Breast epithelium (tissue), 4 donors: ENCODE data around the gene PLXNA4. TPM values are rescaled to one million over a fixed set of nuclear protein-coding genes. Genes with fewer than 3 reads are reported as not detected.

ENCODE experiments used
- DNase-seq, 2 donors: peaks; one replicate each; pipeline ENCODE4 v3.0.0-alpha.2; 2019; ENCODE audit warnings: low spot score in 2 of 2
- H3K27ac ChIP-seq, 2 donors: fragments of 200-600 bp; sonication (generic) in 1 of 2; one replicate each; pipeline ENCODE4 v1.5.1; 2016 to 2019; ENCODE audit warnings: mild to moderate bottlenecking in 1 of 2
- H3K27me3 ChIP-seq, 2 donors: fragments of 200-600 bp; sonication (generic) in 1 of 2; one replicate each; pipeline versions ENCODE4 v1.5.1 to v1.6.0; 2017 to 2019; ENCODE audit warnings: control low read depth in 1 of 2, mild to moderate bottlenecking in 1 of 2
- H3K36me3 ChIP-seq: fragments of 200-600 bp; one replicate; pipeline ENCODE4 v1.5.1; 2019
- H3K4me1 ChIP-seq, 2 donors: fragments of 200-600 bp; sonication (generic); one replicate each; pipeline ENCODE4 v1.5.1; 2016 to 2019; ENCODE audit warnings: control low read depth in 1 of 2
- H3K4me3 ChIP-seq, 3 donors: fragments of 200-600 bp; sonication (generic); 1 replicate in 2 of 3; 2 replicates in 1 of 3; pipeline ENCODE4 v1.5.1; 2016 to 2019; ENCODE audit warnings: mild to moderate bottlenecking in 3 of 3, moderate library complexity in 2 of 3
- H3K9me3 ChIP-seq, 2 donors: fragments of 200-600 bp; sonication (generic) in 1 of 2; one replicate each; pipeline ENCODE4 v1.5.1; 2016 to 2019; ENCODE audit warnings: control low read depth in 1 of 2
- POLR2A ChIP-seq: fragments of 450-650 bp; IDR thresholded peaks from one replicate; pipeline ENCODE4 v1.6.1; 2016; ENCODE audit warnings: antibody characterized with exemption, mild to moderate bottlenecking, moderate library complexity
- POLR2AphosphoS5 ChIP-seq, 3 donors: sonication (generic); formaldehyde crosslinking; IDR thresholded peaks; one replicate each; pipeline ENCODE4 v1.6.1; 2017; ENCODE audit warnings: antibody characterized with exemption in 3 of 3
- intact Hi-C: fragments of 100-400 bp; cut with DNase I; formaldehyde crosslinking; loops from one replicate; pipeline ENCODE4 v1.15.1; 2023; ENCODE audit warnings: low total_unique reads
- total RNA-seq, 3 donors: library from RNA; depleted of rRNA; stranded (reverse); fragments of >200 nt; gene quantifications; one replicate each; pipeline ENCODE4 v1.1.0, GENCODE V29; 2016
- TF ChIP-seq, protein P1 (sequence below), 3 donors: fragments of 450-650 bp; IDR thresholded peaks; one replicate each; pipeline ENCODE4 v1.5.1; 2016 to 2017; ENCODE audit warnings: antibody characterized with exemption in 3 of 3, mild to moderate bottlenecking in 3 of 3, moderate library complexity in 3 of 3

The PLXNA4 gene
- total RNA-seq, 3 donors from 2014 or later = 7.2 to 32.5 (median 26.2) TPM

DNA sequence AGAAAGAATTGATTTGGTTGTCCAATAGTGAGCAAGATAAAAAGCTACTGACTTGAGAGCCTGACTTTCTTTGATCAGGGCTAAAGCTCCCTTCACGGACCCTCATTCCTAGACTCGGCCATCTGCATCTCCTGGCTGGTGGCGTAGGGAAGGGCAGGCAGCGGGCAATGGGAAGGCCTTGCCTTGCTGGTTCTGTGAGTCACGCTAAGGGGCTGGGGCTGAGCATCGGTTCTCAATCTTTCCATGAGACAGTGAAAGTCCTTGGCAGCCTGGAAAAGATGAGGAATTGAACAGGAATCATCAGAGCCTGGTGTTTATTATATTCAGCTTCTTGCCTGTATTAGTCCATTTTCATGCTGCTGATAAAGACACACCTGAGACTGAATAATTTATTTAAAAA is 475.3 kb downstream of the PLXNA4 start:
- intact Hi-C loops = no loop called here
- DNase-seq = no peak

DNA sequence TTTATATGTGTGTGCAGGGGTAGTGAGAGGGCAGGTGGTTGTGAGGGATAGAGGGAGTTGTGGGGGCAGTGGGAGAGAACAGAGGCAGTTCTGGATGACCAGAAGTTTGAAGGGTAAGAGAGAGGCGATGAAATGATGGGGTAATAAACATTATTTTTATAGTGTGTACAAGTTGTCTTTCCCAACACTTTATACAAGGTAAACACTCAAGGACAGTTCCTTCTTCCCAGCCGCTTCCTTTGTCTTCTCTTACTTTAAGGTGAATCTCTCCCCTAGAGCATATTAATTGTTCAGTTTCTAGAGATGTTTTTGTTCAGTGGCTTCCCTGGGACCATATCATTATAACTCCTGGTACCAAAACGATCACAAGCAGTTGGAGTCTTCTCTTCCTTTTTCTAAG is 475.8 kb downstream of the PLXNA4 start:
- Histone ChIP-seq H3K36me3 (no peaks in the 10 kb centered on the region), H3K4me1 (no peaks in the 10 kb centered on the region), H3K27me3 (no peaks in the 10 kb centered on the region), H3K9me3 (no peaks in the 10 kb centered on the region), H3K27ac (no peak overlapping the region), H3K4me3 (no peak overlapping the region)
- TF ChIP-seq POLR2A = no peak
- TF ChIP-seq, protein P1, sequence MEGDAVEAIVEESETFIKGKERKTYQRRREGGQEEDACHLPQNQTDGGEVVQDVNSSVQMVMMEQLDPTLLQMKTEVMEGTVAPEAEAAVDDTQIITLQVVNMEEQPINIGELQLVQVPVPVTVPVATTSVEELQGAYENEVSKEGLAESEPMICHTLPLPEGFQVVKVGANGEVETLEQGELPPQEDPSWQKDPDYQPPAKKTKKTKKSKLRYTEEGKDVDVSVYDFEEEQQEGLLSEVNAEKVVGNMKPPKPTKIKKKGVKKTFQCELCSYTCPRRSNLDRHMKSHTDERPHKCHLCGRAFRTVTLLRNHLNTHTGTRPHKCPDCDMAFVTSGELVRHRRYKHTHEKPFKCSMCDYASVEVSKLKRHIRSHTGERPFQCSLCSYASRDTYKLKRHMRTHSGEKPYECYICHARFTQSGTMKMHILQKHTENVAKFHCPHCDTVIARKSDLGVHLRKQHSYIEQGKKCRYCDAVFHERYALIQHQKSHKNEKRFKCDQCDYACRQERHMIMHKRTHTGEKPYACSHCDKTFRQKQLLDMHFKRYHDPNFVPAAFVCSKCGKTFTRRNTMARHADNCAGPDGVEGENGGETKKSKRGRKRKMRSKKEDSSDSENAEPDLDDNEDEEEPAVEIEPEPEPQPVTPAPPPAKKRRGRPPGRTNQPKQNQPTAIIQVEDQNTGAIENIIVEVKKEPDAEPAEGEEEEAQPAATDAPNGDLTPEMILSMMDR (IDR thresholded peaks at IDR 0.05) = no peak
- no peak for TF ChIP-seq POLR2AphosphoS5 (IDR thresholded peaks at IDR 0.05)
- intact Hi-C loops = no loop called here
- no peak for DNase-seq

More for the DNA sequence above, 475.3 kb downstream of the PLXNA4 start:
- Histone ChIP-seq H3K4me1 (no peaks in the 10 kb centered on the region), H3K27me3 (no peaks in the 10 kb centered on the region), H3K27ac (no peak overlapping the region), H3K36me3 (no peaks in the 10 kb centered on the region), H3K9me3 (no peaks in the 10 kb centered on the region), H3K4me3 (no peak overlapping the region)
- TF ChIP-seq, protein P1 (IDR thresholded peaks at IDR 0.05) = no peak
- no peak for TF ChIP-seq POLR2A

DNA sequence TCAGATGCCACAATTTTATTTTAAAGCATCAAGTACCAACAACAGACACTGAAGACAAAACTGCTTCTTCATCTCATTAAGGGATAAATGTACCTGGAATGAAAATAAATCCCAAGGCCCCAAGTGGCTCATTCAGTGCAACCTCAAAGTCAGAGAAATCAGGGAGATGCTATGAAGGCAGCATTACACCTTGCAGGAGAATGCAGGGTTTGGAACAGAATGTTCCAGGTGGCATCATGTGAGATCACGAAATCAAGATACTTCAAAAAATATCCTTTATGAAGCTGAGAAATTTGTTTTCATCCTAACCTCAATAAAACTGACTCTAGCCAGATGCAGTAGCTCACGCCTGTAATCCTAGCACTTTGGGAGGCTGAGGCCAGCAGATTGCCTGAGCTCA is 477.1 kb downstream of the PLXNA4 start:
- Histone ChIP-seq H3K36me3 (no peaks in the 10 kb centered on the region), H3K4me1 (no peaks in the 10 kb centered on the region), H3K4me3 (no peak overlapping the region), H3K27me3 (peaks cover 0 to 9% of the 10 kb centered on the region in 2 donors), H3K27ac (no peak overlapping the region), H3K9me3 (no peaks in the 10 kb centered on the region)
- no peak for DNase-seq
- intact Hi-C loops = no loop called here
- TF ChIP-seq POLR2AphosphoS5 (IDR thresholded peaks at IDR 0.05) = no peak
- TF ChIP-seq POLR2A = no peak
- TF ChIP-seq, protein P1 (IDR thresholded peaks at IDR 0.05) = no peak

DNA sequence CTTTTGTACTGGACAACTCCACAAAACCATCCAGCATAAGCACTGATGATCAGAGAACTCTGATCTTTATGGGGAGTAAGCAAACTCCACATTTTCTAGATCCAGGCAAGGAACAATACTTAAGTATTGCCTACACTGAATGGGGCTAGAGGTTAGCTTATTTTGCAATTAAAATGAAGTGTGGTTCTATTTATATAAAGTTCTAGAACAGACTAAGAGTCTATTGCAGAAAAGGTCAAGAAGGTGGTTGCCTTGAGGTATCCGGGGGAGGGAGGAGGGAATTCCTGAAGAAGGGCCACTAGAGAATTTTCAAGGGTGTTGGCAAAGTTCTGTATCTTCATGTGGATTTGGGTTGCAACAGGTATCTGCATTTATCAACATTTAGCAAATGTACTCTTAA is 477.9 kb downstream of the PLXNA4 start:
- no peak overlapping the region for H3K4me3 ChIP-seq
- no peaks in the 10 kb centered on the region for H3K4me1 ChIP-seq
- H3K9me3 ChIP-seq = no peaks in the 10 kb centered on the region
- peaks cover 0 to 9% of the 10 kb centered on the region in 2 donors for H3K27me3 ChIP-seq
- TF ChIP-seq, protein P1 (IDR thresholded peaks at IDR 0.05) = no peak
- TF ChIP-seq POLR2A = no peak
- no peak for TF ChIP-seq POLR2AphosphoS5 (IDR thresholded peaks at IDR 0.05)
- H3K36me3 ChIP-seq = no peaks in the 10 kb centered on the region
- no peak for DNase-seq
- intact Hi-C loops = no loop called here
- H3K27ac ChIP-seq = no peak overlapping the region

DNA sequence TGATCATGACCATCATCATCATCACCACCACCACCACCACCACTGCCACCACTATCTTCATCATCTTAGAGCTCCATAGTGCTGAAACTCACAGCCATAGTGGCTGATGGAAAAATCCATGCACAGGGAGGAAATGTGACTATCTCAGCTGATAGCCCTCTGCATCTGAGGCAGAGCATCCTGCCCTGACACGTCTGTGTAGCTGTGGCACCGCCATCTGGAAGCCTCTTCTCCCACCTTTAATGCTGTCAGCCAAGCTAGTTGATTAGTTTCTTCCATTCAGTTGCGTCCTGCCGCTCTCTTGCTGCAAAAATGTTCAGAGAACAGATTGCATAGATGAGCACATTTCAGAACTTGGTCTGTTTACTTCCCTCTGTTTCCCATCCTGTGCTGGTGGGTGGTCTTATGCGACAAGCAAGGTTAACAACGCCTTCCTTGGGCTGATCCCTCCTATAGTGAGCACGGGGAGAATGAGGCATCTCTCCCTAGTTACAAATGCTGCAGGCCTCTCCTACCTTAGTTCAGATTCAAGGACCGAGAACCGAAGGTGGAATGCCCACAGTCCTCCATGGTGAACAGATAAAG is 478.6 kb downstream of the PLXNA4 start:
- intact Hi-C loops = no loop called here
- no peak overlapping the region for H3K27ac ChIP-seq
- no peaks in the 10 kb centered on the region for H3K4me1 ChIP-seq
- peaks cover 0 to 9% of the 10 kb centered on the region in 2 donors for H3K27me3 ChIP-seq
- H3K4me3 ChIP-seq = no peak overlapping the region
- no peak for DNase-seq
- TF ChIP-seq POLR2A (no peak), POLR2AphosphoS5 (IDR thresholded peaks at IDR 0.05) (no peak)
- TF ChIP-seq, protein P1 (IDR thresholded peaks at IDR 0.05) = no peak
- no peaks in the 10 kb centered on the region for H3K9me3 ChIP-seq
- no peaks in the 10 kb centered on the region for H3K36me3 ChIP-seq
